ENCODE measurements around the gene ZNF521. TPM values are rescaled to one million over a fixed set of nuclear protein-coding genes. Genes with fewer than 3 reads are reported as not detected.

Gene ZNF521
- total and polyA plus RNA-seq, 2 of the 13 experiments (the other 11 are each of a cell fraction or from before 2014, with no cell fraction given), result 0.02 TPM; not detected in 1

GRCh38 chr18:25248755-25249154, 103.2 kb downstream of the ZNF521 start:
- CTCF ChIA-PET (ENCODE audit: low intra/inter-chr PET ratio, low total read pairs), result no interaction called here
- WGBS (ENCODE audit: low lambda C conversion rate), result 2% methylated on average over 2 of the region's 2 CpGs
- TF ChIP-seq ZNF773 (CRISPR knock-in tag; IDR thresholded peaks at IDR 0.05; ENCODE audit: borderline replicate concordance) (no peak), ZNF251 (CRISPR knock-in tag; IDR thresholded peaks at IDR 0.05) (no peak), NPAS2 (CRISPR knock-in tag; IDR thresholded peaks at IDR 0.05; ENCODE audit: borderline replicate concordance) (no peak), NFRKB (IDR thresholded peaks at IDR 0.05) (no peak), ZC3H4 (CRISPR knock-in tag; IDR thresholded peaks at IDR 0.05; ENCODE audit: borderline replicate concordance) (no peak), JUND (CRISPR knock-in tag; IDR thresholded peaks at IDR 0.05) (no peak), RFX3 (CRISPR knock-in tag; IDR thresholded peaks at IDR 0.05) (no peak), LBX2 (CRISPR knock-in tag; IDR thresholded peaks at IDR 0.05; ENCODE audit: borderline replicate concordance) (no peak), CBX2 (IDR thresholded peaks at IDR 0.05; ENCODE audit: low read depth, low read length) (no peak), CBX2 (CRISPR knock-in tag; IDR thresholded peaks at IDR 0.05; ENCODE audit: low read depth) (no peak), HNRNPL (IDR thresholded peaks at IDR 0.05; ENCODE audit: low read depth, low read length) (no peak), ZNF274 (CRISPR knock-in tag; IDR thresholded peaks at IDR 0.05) (no peak), PHB2 (IDR thresholded peaks at IDR 0.05; ENCODE audit: partially characterized antibody) (no peak), NR2C2 (CRISPR knock-in tag; IDR thresholded peaks at IDR 0.05; ENCODE audit: borderline replicate concordance) (no peak), ZFP90 (CRISPR knock-in tag; IDR thresholded peaks at IDR 0.05; ENCODE audit: borderline replicate concordance) (no peak), ZMAT5 (CRISPR knock-in tag; IDR thresholded peaks at IDR 0.05; ENCODE audit: borderline replicate concordance, low read depth) (no peak), ZNF552 (CRISPR knock-in tag; IDR thresholded peaks at IDR 0.05; ENCODE audit: borderline replicate concordance) (no peak), LCORL (IDR thresholded peaks at IDR 0.05) (no peak), LCORL (CRISPR knock-in tag; IDR thresholded peaks at IDR 0.05) (no peak)

More at GRCh38 chr18:25248755-25249154, 103.2 kb downstream of the ZNF521 start:
- H3K79me2 ChIP-seq (ENCODE audit: insufficient read depth, low read length), result no peaks in the 10 kb centered on the region
- H3K4me3 ChIP-seq (replicated peaks in 1 of 3; ENCODE audit: insufficient read depth in 1 of 3, low read depth in 2 of 3, low read length in 3 of 3), result no peak overlapping the region
- POLR2A ChIA-PET, result no interaction called here
- ATAC-seq (no peak), FAIRE-seq (no peak), DNase-seq (ENCODE audit: low spot score) (no peak)
- in situ Hi-C loops (cut with HindIII; ENCODE audit: extremely low pct_ligation_motif_present, low pct_unique_long_range_greater_than_20kb) (no loop called here), intact Hi-C loops (cut with micrococcal nuclease; ENCODE audit: unreplicated experiment) (loop anchor here (10.0 kb wide), 2 partner anchors 56 to 84 kb away; no protein-coding TSS in a partner anchor)
- no peaks in the 10 kb centered on the region for H3K4me1 ChIP-seq (ENCODE audit: insufficient read depth, low read length)
- H3K9me3 ChIP-seq (ENCODE audit: low read length), result no peaks in the 10 kb centered on the region
- no peaks in the 10 kb centered on the region for H3K27me3 ChIP-seq (ENCODE audit: control insufficient read depth in 1 of 2, insufficient read depth in 2 of 2, low read length in 2 of 2)
- no peaks in the 10 kb centered on the region for H3K36me3 ChIP-seq (replicated peaks in 1 of 2; ENCODE audit: control insufficient read depth in 1 of 2, insufficient read depth in 2 of 2, low read length in 2 of 2)
- no peak overlapping the region for H3K9ac ChIP-seq (ENCODE audit: insufficient read depth, low read depth, low read length)
- no peak overlapping the region for H3K4me2 ChIP-seq (ENCODE audit: low read depth, low read length)
- BruUV-seq (replicated peaks), result no TSS peak
- no peaks in the 10 kb centered on the region for H4K20me1 ChIP-seq (ENCODE audit: insufficient read depth, low read length)
- no peak overlapping the region for H3K27ac ChIP-seq (ENCODE audit: extremely low read length, insufficient read depth, low read length)
- H2AFZ ChIP-seq (ENCODE audit: low read length), result no peak overlapping the region
